WTC11 (cell line): ENCODE data around the gene EFCAB5. TPM values are rescaled to one million over a fixed set of nuclear protein-coding genes. Genes with fewer than 3 reads are reported as not detected.

Experiments used
- ATAC-seq: fragments of 200-7000 bp; cut with Tn5 transposase; 2 replicates; pipeline ENCODE4 v1.10.0; 2021; ENCODE audit warnings: mild to moderate bottlenecking, moderate library complexity
- CTCF ChIA-PET: fragments of 300-600 bp; sonication (Branson Sonifier 250); formaldehyde crosslinking; loops from one replicate; lab custom pipeline; 2021; ENCODE audit warnings: antibody characterized with exemption; lab: Charles Lee
- POLR2A ChIA-PET: fragments of 350-600 bp; sonication (Branson Sonifier 250); formaldehyde crosslinking; loops from one replicate; lab custom pipeline; 2021; ENCODE audit warnings: antibody characterized with exemption; lab: Charles Lee
- DNase-seq: peaks from one replicate; pipeline ENCODE4 v3.0.0; 2021; ENCODE audit warnings: low spot score
- H3K27ac Mint-ChIP-seq: 2 replicates; pipeline ENCODE4 v1.8.0; 2021; ENCODE audit warnings: mixed read lengths
- H3K27me3 Mint-ChIP-seq: 2 replicates; pipeline ENCODE4 v1.8.0; 2021; ENCODE audit warnings: low read depth, mild to moderate bottlenecking, moderate library complexity, mixed read lengths
- H3K36me3 Mint-ChIP-seq: 2 replicates; pipeline ENCODE4 v1.8.0; 2021; ENCODE audit warnings: mixed read lengths
- H3K4me1 Mint-ChIP-seq: 2 replicates; pipeline ENCODE4 v1.8.0; 2022; ENCODE audit warnings: mixed read lengths
- H3K4me3 Mint-ChIP-seq: 2 replicates; pipeline ENCODE4 v1.8.0; 2021; ENCODE audit warnings: mild to moderate bottlenecking, moderate library complexity, mixed read lengths
- H3K9me3 Mint-ChIP-seq: 2 replicates; pipeline ENCODE4 v1.8.0; 2021; ENCODE audit warnings: mixed read lengths
- ARID4B ChIP-seq: sonication (generic); formaldehyde crosslinking; IDR thresholded peaks from 2 replicates; pipeline ENCODE4 v1.8.0; 2023; ENCODE audit warnings: missing genetic modification reagents, mild to moderate bottlenecking, borderline replicate concordance
- ATF3 ChIP-seq: sonication (generic); formaldehyde crosslinking; conservative IDR thresholded peaks from 2 replicates; pipeline ENCODE4 v1.8.1; 2022; ENCODE audit warnings: mild to moderate bottlenecking, missing genetic modification reagents
- CBFB ChIP-seq: sonication (generic); formaldehyde crosslinking; IDR thresholded peaks from 2 replicates; pipeline ENCODE4 v1.8.1; 2022; ENCODE audit warnings: mild to moderate bottlenecking, low read depth, missing genetic modification reagents
- CTCF ChIP-seq: fragments of 200-600 bp; IDR thresholded peaks from 2 replicates; pipeline ENCODE4 v1.8.0; 2022; ENCODE audit warnings: antibody characterized with exemption
- E2F5 ChIP-seq: sonication (generic); formaldehyde crosslinking; IDR thresholded peaks from 2 replicates; pipeline ENCODE4 v1.8.1; 2022; ENCODE audit warnings: mild to moderate bottlenecking, moderate library complexity, missing genetic modification reagents
- ELF4 ChIP-seq: sonication (generic); formaldehyde crosslinking; IDR thresholded peaks from 2 replicates; pipeline ENCODE4 v1.8.1; 2022; ENCODE audit warnings: low read depth, mild to moderate bottlenecking, moderate library complexity, missing genetic modification reagents
- ESRRA ChIP-seq: sonication (generic); formaldehyde crosslinking; IDR thresholded peaks from 2 replicates; pipeline ENCODE4 v1.8.1; 2022; ENCODE audit warnings: mild to moderate bottlenecking, missing genetic modification reagents, borderline replicate concordance
- GTF2I ChIP-seq: fragments of 250-450 bp; sonication (Bioruptor Pico); conservative IDR thresholded peaks from 2 replicates; pipeline ENCODE4 v1.4.0; 2021; ENCODE audit warnings: mild to moderate bottlenecking
- HMGXB4 ChIP-seq: sonication (generic); formaldehyde crosslinking; IDR thresholded peaks from 2 replicates; pipeline ENCODE4 v1.8.1; 2023; ENCODE audit warnings: mild to moderate bottlenecking, moderate library complexity, missing genetic modification reagents
- IRF1 ChIP-seq: sonication (generic); formaldehyde crosslinking; IDR thresholded peaks from 2 replicates; pipeline ENCODE4 v1.8.0; 2023; ENCODE audit warnings: missing genetic modification reagents
- JUN ChIP-seq: sonication (generic); formaldehyde crosslinking; IDR thresholded peaks from 2 replicates; pipeline ENCODE4 v1.8.0; 2023; ENCODE audit warnings: mild to moderate bottlenecking, missing genetic modification reagents
- RELA ChIP-seq: sonication (generic); formaldehyde crosslinking; IDR thresholded peaks from 2 replicates; pipeline ENCODE4 v1.8.1; 2022; ENCODE audit warnings: missing genetic modification reagents, mild to moderate bottlenecking, borderline replicate concordance
- TCF7 ChIP-seq: sonication (generic); formaldehyde crosslinking; IDR thresholded peaks from 2 replicates; pipeline ENCODE4 v1.8.0; 2022; ENCODE audit warnings: mild to moderate bottlenecking, low read depth, missing genetic modification reagents, moderate library complexity
- TEAD4 ChIP-seq: sonication (generic); formaldehyde crosslinking; IDR thresholded peaks from 2 replicates; pipeline ENCODE4 v1.8.0; 2022; ENCODE audit warnings: mild to moderate bottlenecking, missing genetic modification reagents
- ZMAT4 ChIP-seq: fragments of 250-450 bp; sonication (Bioruptor Pico); IDR thresholded peaks from 2 replicates; pipeline ENCODE4 v1.9.0; 2021; ENCODE audit warnings: mild to moderate bottlenecking
- ZNF121 ChIP-seq: sonication (generic); formaldehyde crosslinking; IDR thresholded peaks from 2 replicates; pipeline ENCODE4 v1.8.0; 2023; ENCODE audit warnings: missing genetic modification reagents
- total RNA-seq: library from RNA; stranded (reverse); gene quantifications from 3 replicates; pipeline ENCODE4 v1.2.3, GENCODE V29; 2021

EFCAB5 gene
- total RNA-seq, 1 experiment from 2014 or later, result 0.59 TPM

GRCh38 chr17:29948448-29949215, 7.2 kb downstream of the EFCAB5 start (continued):
- TF ChIP-seq ARID4B (no peak), ESRRA (CRISPR knock-in tag) (no peak), TEAD4 (CRISPR knock-in tag) (no peak), RELA (CRISPR knock-in tag) (no peak), HMGXB4 (no peak), ELF4 (CRISPR knock-in tag) (no peak), JUN (no peak), IRF1 (CRISPR knock-in tag) (no peak)

GRCh38 chr17:29949696-29950095, 8.3 kb downstream of the EFCAB5 start:
- ChIA-PET CTCF (interaction anchor here (1.1 to 1.3 kb wide), 2 partner anchors 16 to 310 kb away, joined by 3 to 4 read pairs; no protein-coding TSS in a partner anchor), POLR2A (no interaction called here)
- no peak for DNase-seq
- no peak for TF ChIP-seq GTF2I (CRISPR knock-in tag)
- TF ChIP-seq ZMAT4 (CRISPR knock-in tag), result 0 out of 2 replicates have a peak, but pooled peaks have one; percentile 7
- TF ChIP-seq HMGXB4, result no peak
- TF ChIP-seq, all 79 proteins: peak for 1
- Mint-ChIP-seq H3K4me1 (no peaks in the 10 kb centered on the region), H3K27ac (no peak overlapping the region), H3K4me3 (no peak overlapping the region), H3K27me3 (peaks cover 2% of the 10 kb centered on the region; the same call in 1 of the 2 replicates), H3K36me3 (peaks cover 13% of the 10 kb centered on the region), H3K9me3 (peaks cover 29% of the 10 kb centered on the region)
- no peak for ATAC-seq

- Mint-ChIP-seq H3K4me3 (no peak overlapping the region), H3K4me1 (peaks cover 2% of the 10 kb centered on the region), H3K27ac (no peak overlapping the region), H3K36me3 (peaks cover 20% of the 10 kb centered on the region), H3K27me3 (peaks cover 9% of the 10 kb centered on the region; the same call in 1 of the 2 replicates), H3K9me3 (peaks cover 55% of the 10 kb centered on the region)
- ATAC-seq, result no peak
- ChIA-PET POLR2A (no interaction called here), CTCF (interaction anchor here (0.8 to 2.4 kb wide), 3 partner anchors 24 to 139 kb away, joined by 3 to 11 read pairs (median 5); partner anchors contain the start of gene SSH2)
- no peak for DNase-seq
- TF ChIP-seq E2F5 (CRISPR knock-in tag) (no peak), CTCF (peak; percentile 28; the same call in 1 of the 2 replicates), CBFB (no peak), ZNF121 (CRISPR knock-in tag) (no peak), TCF7 (CRISPR knock-in tag) (no peak), ATF3 (CRISPR knock-in tag) (no peak)
Observed at GRCh38 chr17:29954405-29954804, 13.0 kb downstream of the EFCAB5 start.
